Keratinocyte (primary cell): ENCODE measurements around the gene SSH3. TPM values are rescaled to one million over a fixed set of nuclear protein-coding genes. Genes with fewer than 3 reads are reported as not detected.

Experiments
- DNase-seq: peaks from one replicate; pipeline ENCODE4 v3.0.0-alpha.2; 2011; ENCODE audit warnings: low read depth, missing footprints, low spot score
- FAIRE-seq: peaks from 2 replicates; lab custom pipeline; 2011; peaks lifted over from hg19 to GRCh38; lab: Jason Lieb, UNC
- H2AFZ ChIP-seq: 2 replicates; pipeline ENCODE4 v1.6.0; 2012; ENCODE audit warnings: low read length, control low read depth, inconsistent platforms; ENCODE audit not compliant: control insufficient read depth
- H3K27ac ChIP-seq: 2 replicates; pipeline ENCODE4 v1.5.1; 2011; ENCODE audit warnings: low read length; ENCODE audit not compliant: control insufficient read depth, insufficient read depth
- H3K27me3 ChIP-seq: 3 replicates; pipeline ENCODE4 v1.6.0; 2011; ENCODE audit warnings: low read length; ENCODE audit not compliant: control insufficient read depth, insufficient read depth; ENCODE audit errors: extremely low read depth
- H3K36me3 ChIP-seq, 2 experiments: 2 replicates in 1 of 2; 3 replicates in 1 of 2; pipeline ENCODE4 v1.5.1; 2011; ENCODE audit warnings: low read length in 2 of 2, mild to moderate bottlenecking in 1 of 2; ENCODE audit not compliant: control insufficient read depth in 2 of 2, insufficient read depth in 2 of 2; ENCODE audit errors: extremely low read depth in 1 of 2
- H3K4me1 ChIP-seq: 3 replicates; pipeline ENCODE4 v1.5.1; 2011; ENCODE audit warnings: low read length; ENCODE audit not compliant: control insufficient read depth, insufficient read depth; ENCODE audit errors: extremely low read depth
- H3K4me2 ChIP-seq: 3 replicates; pipeline ENCODE4 v1.6.0; 2011; ENCODE audit warnings: low read depth, low read length; ENCODE audit not compliant: control insufficient read depth, insufficient read depth; ENCODE audit errors: extremely low read depth
- H3K4me3 ChIP-seq, 3 experiments: fragments of 200-600 bp in 1 of 3; sonication (generic) in 1 of 3; 2 replicates in 2 of 3; 3 replicates in 1 of 3; pipeline ENCODE4 v1.5.1; 2011 to 2016; ENCODE audit warnings: low read length in 3 of 3, mild to moderate bottlenecking in 3 of 3, control low read depth in 2 of 3, inconsistent platforms in 1 of 3, low read depth in 1 of 3, mixed read lengths in 1 of 3, mixed run types in 1 of 3, moderate library complexity in 1 of 3; ENCODE audit not compliant: control insufficient read depth in 2 of 3, insufficient read depth in 2 of 3; ENCODE audit errors: extremely low read depth in 1 of 3
- H3K79me2 ChIP-seq: 2 replicates; pipeline ENCODE4 v1.6.0; 2012; ENCODE audit warnings: low read length; ENCODE audit not compliant: control insufficient read depth, insufficient read depth
- H3K9ac ChIP-seq: 3 replicates; pipeline ENCODE4 v1.6.0; 2011; ENCODE audit warnings: low read length; ENCODE audit not compliant: control insufficient read depth, insufficient read depth; ENCODE audit errors: extremely low read depth
- H3K9me1 ChIP-seq: 3 replicates; pipeline ENCODE4 v1.6.0; 2011; ENCODE audit warnings: low read length; ENCODE audit not compliant: control insufficient read depth, insufficient read depth; ENCODE audit errors: extremely low read depth
- H3K9me3 ChIP-seq: 2 replicates; pipeline ENCODE4 v1.5.1; 2012; ENCODE audit warnings: low read depth, low read length; ENCODE audit not compliant: control insufficient read depth
- H4K20me1 ChIP-seq: 3 replicates; pipeline ENCODE4 v1.6.0; 2011; ENCODE audit warnings: low read length; ENCODE audit not compliant: control insufficient read depth, insufficient read depth; ENCODE audit errors: extremely low read depth
- EZH2 ChIP-seq: IDR thresholded peaks from one replicate; pipeline ENCODE4 v1.6.1; 2012; ENCODE audit warnings: inconsistent platforms, mild to moderate bottlenecking, low read length, moderate library complexity
- dilution Hi-C: fragments of 300-500 bp; cut with MboI; formaldehyde crosslinking; loops from one replicate; pipeline ENCODE4 v1.7.0; 2020; ENCODE audit warnings: low sequenced_read_pairs; ENCODE audit not compliant: extremely low pct_ligation_motif_present
- polyA plus RNA-seq, 5 experiments: library from polyadenylated mRNA; depleted of rRNA in 3 of 5; stranded (reverse) in 3 of 5; stranded (forward) in 1 of 5; unstranded in 1 of 5; fragments of >200 nt; gene quantifications; 1 replicate in 1 of 5; 2 replicates in 3 of 5; 3 replicates in 1 of 5; pipeline versions ENCODE4 v1.2.1 to v1.2.3, GENCODE V29; 2011 to 2012; ENCODE audit warnings: missing spikeins in 2 of 5, low read depth in 1 of 5, low replicate concordance in 1 of 5
- TF ChIP-seq, protein P1 (sequence below), 3 experiments: IDR thresholded peaks in 1 of 3; conservative IDR thresholded peaks in 1 of 3; optimal IDR thresholded peaks in 1 of 3; 2 replicates in 2 of 3; 3 replicates in 1 of 3; pipeline versions ENCODE3 to v1.5.1; 2011; ENCODE audit warnings: low read length in 3 of 3, mild to moderate bottlenecking in 3 of 3, moderate library complexity in 2 of 3, control low read depth in 1 of 3, inconsistent platforms in 1 of 3; ENCODE audit not compliant: insufficient read depth in 2 of 3; ENCODE audit errors: extremely low read depth in 1 of 3

The SSH3 gene
- polyA plus RNA-seq, 1 donor (not counting 4 experiments of a cell fraction or from before 2014, with no cell fraction given) = 24.8 TPM

DNA sequence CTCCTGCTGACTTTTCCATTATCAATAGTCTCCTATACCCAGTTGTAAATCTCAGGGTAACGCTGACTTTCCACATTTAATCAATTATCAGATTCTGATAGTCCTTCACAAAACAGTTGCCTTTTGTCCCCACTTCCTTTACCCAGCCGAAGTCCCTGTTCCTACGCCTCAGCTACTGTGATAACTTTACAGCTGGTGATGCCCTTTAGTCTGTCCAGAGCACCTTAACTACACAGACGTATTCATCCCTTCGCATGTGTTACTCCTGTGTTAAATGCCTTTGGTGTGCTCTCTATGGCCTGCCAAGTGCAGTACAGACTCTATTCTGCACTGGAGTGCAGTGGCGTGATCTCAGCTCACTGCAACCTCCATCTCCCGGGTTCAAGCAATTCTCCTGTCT lies 20.2 kb downstream of the SSH3 start:
- dilution Hi-C loops = no loop called here
- no peaks in the 10 kb centered on the region for H4K20me1 ChIP-seq

GRCh38 chr11:67332081-67332691 lies 28.9 kb downstream of the SSH3 start:
- FAIRE-seq (peak; percentile 39), DNase-seq (no peak)
- no peak overlapping the region for H2AFZ ChIP-seq
- H3K4me3 ChIP-seq = no peak overlapping the region
- peaks cover 16% of the 10 kb centered on the region for H3K4me1 ChIP-seq
- no peaks in the 10 kb centered on the region for H3K79me2 ChIP-seq
- H4K20me1 ChIP-seq = no peaks in the 10 kb centered on the region
- TF ChIP-seq, protein P1, sequence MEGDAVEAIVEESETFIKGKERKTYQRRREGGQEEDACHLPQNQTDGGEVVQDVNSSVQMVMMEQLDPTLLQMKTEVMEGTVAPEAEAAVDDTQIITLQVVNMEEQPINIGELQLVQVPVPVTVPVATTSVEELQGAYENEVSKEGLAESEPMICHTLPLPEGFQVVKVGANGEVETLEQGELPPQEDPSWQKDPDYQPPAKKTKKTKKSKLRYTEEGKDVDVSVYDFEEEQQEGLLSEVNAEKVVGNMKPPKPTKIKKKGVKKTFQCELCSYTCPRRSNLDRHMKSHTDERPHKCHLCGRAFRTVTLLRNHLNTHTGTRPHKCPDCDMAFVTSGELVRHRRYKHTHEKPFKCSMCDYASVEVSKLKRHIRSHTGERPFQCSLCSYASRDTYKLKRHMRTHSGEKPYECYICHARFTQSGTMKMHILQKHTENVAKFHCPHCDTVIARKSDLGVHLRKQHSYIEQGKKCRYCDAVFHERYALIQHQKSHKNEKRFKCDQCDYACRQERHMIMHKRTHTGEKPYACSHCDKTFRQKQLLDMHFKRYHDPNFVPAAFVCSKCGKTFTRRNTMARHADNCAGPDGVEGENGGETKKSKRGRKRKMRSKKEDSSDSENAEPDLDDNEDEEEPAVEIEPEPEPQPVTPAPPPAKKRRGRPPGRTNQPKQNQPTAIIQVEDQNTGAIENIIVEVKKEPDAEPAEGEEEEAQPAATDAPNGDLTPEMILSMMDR (optimal IDR thresholded peaks at IDR 0.05 in 1 of 3, IDR thresholded peaks at IDR 0.05 in 1 of 3, conservative IDR thresholded peaks at IDR 0.05 in 1 of 3; ENCODE audit: extremely low read depth in 1 of 3, insufficient read depth in 2 of 3, low read length in 3 of 3) = no peak
- no peak for TF ChIP-seq EZH2
- H3K27me3 ChIP-seq = no peaks in the 10 kb centered on the region
- no peak overlapping the region for H3K27ac ChIP-seq
- peaks cover 0 to 1% of the 10 kb centered on the region in 2 experiments for H3K36me3 ChIP-seq
- H3K4me2 ChIP-seq = peak overlapping the region; percentile 46
- H3K9me3 ChIP-seq = no peaks in the 10 kb centered on the region
- dilution Hi-C loops = no loop called here
- H3K9ac ChIP-seq = no peak overlapping the region
- H3K9me1 ChIP-seq = no peaks in the 10 kb centered on the region

More for the DNA sequence above, 20.2 kb downstream of the SSH3 start:
- Histone ChIP-seq H3K27me3 (no peaks in the 10 kb centered on the region), H3K9me3 (no peaks in the 10 kb centered on the region), H2AFZ (no peak overlapping the region), H3K9ac (no peak overlapping the region), H3K79me2 (peaks cover 2% of the 10 kb centered on the region), H3K4me1 (peaks cover 8% of the 10 kb centered on the region), H3K9me1 (no peaks in the 10 kb centered on the region), H3K4me3 (no peak overlapping the region), H3K27ac (no peak overlapping the region), H3K4me2 (no peak overlapping the region), H3K36me3 (peaks cover 0 to 4% of the 10 kb centered on the region in 2 experiments)
- no peak for TF ChIP-seq EZH2
- TF ChIP-seq, protein P1 (optimal IDR thresholded peaks at IDR 0.05 in 1 of 3, IDR thresholded peaks at IDR 0.05 in 1 of 3, conservative IDR thresholded peaks at IDR 0.05 in 1 of 3; ENCODE audit: extremely low read depth in 1 of 3, insufficient read depth in 2 of 3, low read length in 3 of 3) = no peak
- no peak for FAIRE-seq
- no peak for DNase-seq
